ENCODE data around the gene TOMM70. TPM values are rescaled to one million over a fixed set of nuclear protein-coding genes. Genes with fewer than 3 reads are reported as not detected.
A peak's percentile ranks its signal among the peaks of the same experiment; 100 is the strongest.
"Not testable (repeated sequence)": the region's sequence is repeated elsewhere in the genome, so short reads cannot be mapped to it uniquely, and the experiment has no call there.

TOMM70 gene
- polyA plus RNA-seq, 1 experiment: 16.1 TPM

DNA sequence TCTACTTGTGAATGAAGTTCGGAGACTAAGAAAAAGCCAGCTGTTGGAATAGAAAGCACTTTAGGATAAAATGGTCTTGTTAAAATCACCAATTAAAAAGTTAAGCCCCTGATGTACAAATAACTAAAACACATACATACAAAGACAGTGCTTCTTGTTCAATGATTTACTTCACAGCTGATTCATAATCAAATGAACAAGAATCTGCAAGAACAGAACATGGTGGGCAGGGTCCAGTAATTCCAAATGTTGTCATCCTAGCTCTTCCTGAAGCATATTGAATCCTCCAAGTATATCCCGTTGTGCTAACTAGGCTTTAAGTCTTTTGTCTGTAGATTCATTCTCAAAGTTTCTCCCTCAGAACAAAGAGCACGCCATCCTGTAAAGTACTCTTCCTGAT, 41.9 kb downstream of the TOMM70 start:
- POLR2A ChIA-PET: no interaction called here
- Histone ChIP-seq H3K27me3 (ENCODE audit: control insufficient read depth, insufficient read depth, low read length) (no peaks in the 10 kb centered on the region), H3K36me3 (ENCODE audit: control insufficient read depth, insufficient read depth, low read length) (peaks cover 2% of the 10 kb centered on the region; the same call in 1 of the 2 replicates), H3K4me3 (ENCODE audit: low read depth, low read length) (no peak overlapping the region)
- no peak for DNase-seq (ENCODE audit: low read depth)
- CTCF ChIA-PET: no interaction called here
- TF ChIP-seq, protein P1, sequence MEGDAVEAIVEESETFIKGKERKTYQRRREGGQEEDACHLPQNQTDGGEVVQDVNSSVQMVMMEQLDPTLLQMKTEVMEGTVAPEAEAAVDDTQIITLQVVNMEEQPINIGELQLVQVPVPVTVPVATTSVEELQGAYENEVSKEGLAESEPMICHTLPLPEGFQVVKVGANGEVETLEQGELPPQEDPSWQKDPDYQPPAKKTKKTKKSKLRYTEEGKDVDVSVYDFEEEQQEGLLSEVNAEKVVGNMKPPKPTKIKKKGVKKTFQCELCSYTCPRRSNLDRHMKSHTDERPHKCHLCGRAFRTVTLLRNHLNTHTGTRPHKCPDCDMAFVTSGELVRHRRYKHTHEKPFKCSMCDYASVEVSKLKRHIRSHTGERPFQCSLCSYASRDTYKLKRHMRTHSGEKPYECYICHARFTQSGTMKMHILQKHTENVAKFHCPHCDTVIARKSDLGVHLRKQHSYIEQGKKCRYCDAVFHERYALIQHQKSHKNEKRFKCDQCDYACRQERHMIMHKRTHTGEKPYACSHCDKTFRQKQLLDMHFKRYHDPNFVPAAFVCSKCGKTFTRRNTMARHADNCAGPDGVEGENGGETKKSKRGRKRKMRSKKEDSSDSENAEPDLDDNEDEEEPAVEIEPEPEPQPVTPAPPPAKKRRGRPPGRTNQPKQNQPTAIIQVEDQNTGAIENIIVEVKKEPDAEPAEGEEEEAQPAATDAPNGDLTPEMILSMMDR (IDR thresholded peaks at IDR 0.05; ENCODE audit: insufficient read depth, low read depth, low read length): no peak

DNA sequence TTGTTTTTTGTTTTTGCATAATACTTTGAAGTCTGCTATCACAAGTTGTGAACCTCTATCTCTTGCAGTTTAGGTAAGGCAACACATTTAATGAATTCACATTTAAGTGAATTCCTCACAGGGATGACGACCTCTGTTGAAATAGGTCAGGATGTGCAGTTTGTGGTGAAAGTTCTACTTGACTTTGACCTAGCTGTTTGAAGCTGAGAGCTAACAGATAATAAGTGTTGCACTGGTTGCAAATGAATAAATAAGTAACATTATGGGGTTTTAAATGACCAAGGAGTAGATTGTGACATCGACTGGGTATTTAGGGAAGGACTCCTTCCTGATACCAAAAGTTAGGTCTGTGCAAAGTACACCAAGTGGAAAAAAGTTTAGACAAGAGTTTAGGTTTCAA, 42.5 kb downstream of the TOMM70 start:
- POLR2A ChIA-PET: no interaction called here
- TF ChIP-seq, protein P1 (IDR thresholded peaks at IDR 0.05; ENCODE audit: insufficient read depth, low read depth, low read length): no peak
- H3K4me3 ChIP-seq (ENCODE audit: low read depth, low read length): no peak overlapping the region
- peaks cover 4% of the 10 kb centered on the region for H3K36me3 ChIP-seq (ENCODE audit: control insufficient read depth, insufficient read depth, low read length)
- no peak for DNase-seq (ENCODE audit: low read depth)
- no peaks in the 10 kb centered on the region for H3K27me3 ChIP-seq (ENCODE audit: control insufficient read depth, insufficient read depth, low read length)
- CTCF ChIA-PET: no interaction called here

DNA sequence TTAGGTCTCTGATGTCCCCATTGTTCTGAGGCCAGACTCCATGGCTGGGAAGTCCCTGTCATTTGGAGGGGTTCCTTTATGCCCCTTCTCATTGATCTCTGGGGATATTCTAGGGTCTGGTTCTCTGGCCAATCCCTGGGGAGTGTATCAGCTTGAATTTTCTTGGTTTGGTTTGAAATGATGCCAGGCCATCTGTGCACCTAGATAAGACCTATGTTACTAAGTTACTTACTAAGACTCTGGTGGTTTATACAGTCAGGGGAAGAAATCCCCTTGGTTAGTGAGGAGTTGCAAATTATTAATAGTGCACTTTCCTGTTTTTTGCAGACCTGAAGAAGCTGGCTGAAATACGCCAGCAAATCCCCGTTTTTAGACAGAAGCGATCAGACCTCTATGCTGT, 46.0 kb downstream of the TOMM70 start:
- H3K36me3 ChIP-seq (ENCODE audit: control insufficient read depth, insufficient read depth, low read length): peaks cover 5% of the 10 kb centered on the region
- CTCF ChIA-PET: interaction anchor here (0.9 to 2.1 kb wide), 2 partner anchors 8 to 12 kb away, joined by 3 to 6 read pairs; no protein-coding TSS in a partner anchor
- TF ChIP-seq, protein P1 (IDR thresholded peaks at IDR 0.05; ENCODE audit: insufficient read depth, low read depth, low read length): no peak
- POLR2A ChIA-PET: no interaction called here
- no peak overlapping the region for H3K4me3 ChIP-seq (ENCODE audit: low read depth, low read length)
- no peaks in the 10 kb centered on the region for H3K27me3 ChIP-seq (ENCODE audit: control insufficient read depth, insufficient read depth, low read length)
- DNase-seq (ENCODE audit: low read depth): no peak

DNA sequence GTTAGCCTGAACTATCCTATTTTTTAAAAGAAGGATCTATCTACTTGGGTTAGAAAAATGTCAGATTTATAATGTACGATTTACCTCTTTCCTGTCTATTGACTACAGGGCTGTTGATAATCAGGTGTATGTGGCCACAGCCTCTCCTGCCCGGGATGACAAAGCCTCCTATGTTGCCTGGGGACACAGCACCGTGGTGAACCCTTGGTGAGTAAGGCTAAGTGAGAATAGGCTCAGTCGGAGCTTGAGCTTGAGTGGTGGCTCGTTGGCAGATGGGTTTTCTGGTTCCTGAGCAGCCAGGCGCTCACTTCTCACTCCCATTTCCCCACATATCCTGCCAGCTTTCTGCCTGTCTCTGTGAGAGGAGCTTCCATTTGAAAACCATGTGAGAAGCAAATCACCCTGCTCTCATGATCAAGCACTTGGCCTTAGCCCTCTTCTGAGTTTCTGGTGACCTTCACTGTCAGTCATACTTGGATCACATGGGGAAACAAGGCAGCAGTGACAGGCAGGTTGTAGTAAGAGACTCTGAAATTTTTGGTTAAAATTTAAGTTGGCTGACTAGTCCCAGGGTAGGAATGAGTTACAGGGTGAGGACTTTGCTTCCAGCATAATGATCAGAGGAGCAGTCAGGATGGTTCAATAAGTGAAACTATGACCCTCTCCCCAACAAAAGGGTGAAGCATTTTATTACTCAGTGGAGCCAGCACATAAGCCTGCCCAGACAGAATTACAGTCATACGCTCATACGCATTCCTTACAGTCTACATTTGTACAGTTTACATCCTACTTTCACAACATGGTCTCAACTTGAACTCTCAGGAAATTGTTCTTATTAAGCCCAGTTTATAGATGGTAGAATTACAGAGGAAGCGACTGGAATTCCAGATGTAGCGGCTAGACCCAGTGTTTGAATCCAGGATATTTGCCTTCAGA, 48.3 kb downstream of the TOMM70 start:
- ChIA-PET CTCF (interaction anchor here (0.7 kb wide), 1 partner anchor 9 kb away, joined by 3 read pairs; no protein-coding TSS in a partner anchor), POLR2A (no interaction called here)
- H3K36me3 ChIP-seq (ENCODE audit: control insufficient read depth, insufficient read depth, low read length): peaks cover 9% of the 10 kb centered on the region
- H3K4me3 ChIP-seq (ENCODE audit: low read depth, low read length): no peak overlapping the region
- TF ChIP-seq, protein P1 (IDR thresholded peaks at IDR 0.05; ENCODE audit: insufficient read depth, low read depth, low read length): no peak
- H3K27me3 ChIP-seq (ENCODE audit: control insufficient read depth, insufficient read depth, low read length): no peaks in the 10 kb centered on the region
- peak; percentile 11 for DNase-seq (ENCODE audit: low read depth)

DNA sequence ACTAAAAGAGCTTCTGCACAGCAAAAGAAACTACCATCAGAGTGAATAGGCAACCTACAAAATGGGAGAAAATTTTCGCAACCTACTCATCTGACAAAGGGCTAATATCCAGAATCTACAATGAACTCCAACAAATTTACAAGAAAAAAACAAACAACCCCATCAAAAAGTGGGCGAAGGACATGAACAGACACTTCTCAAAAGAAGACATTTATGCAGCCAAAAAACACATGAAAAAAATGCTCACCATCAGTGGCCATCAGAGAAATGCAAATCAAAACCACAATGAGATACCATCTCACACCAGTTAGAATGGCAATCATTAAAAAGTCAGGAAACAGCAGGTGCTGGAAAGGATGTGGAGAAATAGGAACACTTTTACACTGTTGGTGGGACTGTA, 49.1 kb downstream of the TOMM70 start:
- DNase-seq (ENCODE audit: low read depth); CTCF ChIA-PET; POLR2A ChIA-PET; H3K27me3 ChIP-seq (ENCODE audit: control insufficient read depth, insufficient read depth, low read length); H3K4me3 ChIP-seq (ENCODE audit: low read depth, low read length): not testable (repeated sequence)
- peaks cover 10% of the 10 kb centered on the region for H3K36me3 ChIP-seq (ENCODE audit: control insufficient read depth, insufficient read depth, low read length)
